CMK (cell line): ENCODE results near the gene BBLN.
"Not testable (repeated sequence)": the region's sequence is repeated elsewhere in the genome, so short reads cannot be mapped to it uniquely, and the experiment has no call there.

Experiments used
- DNase-seq: peaks from one replicate; pipeline ENCODE4 v3.0.0-alpha.2; 2010; ENCODE audit warnings: low read depth

The BBLN gene, protein sequence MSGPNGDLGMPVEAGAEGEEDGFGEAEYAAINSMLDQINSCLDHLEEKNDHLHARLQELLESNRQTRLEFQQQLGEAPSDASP

DNA sequence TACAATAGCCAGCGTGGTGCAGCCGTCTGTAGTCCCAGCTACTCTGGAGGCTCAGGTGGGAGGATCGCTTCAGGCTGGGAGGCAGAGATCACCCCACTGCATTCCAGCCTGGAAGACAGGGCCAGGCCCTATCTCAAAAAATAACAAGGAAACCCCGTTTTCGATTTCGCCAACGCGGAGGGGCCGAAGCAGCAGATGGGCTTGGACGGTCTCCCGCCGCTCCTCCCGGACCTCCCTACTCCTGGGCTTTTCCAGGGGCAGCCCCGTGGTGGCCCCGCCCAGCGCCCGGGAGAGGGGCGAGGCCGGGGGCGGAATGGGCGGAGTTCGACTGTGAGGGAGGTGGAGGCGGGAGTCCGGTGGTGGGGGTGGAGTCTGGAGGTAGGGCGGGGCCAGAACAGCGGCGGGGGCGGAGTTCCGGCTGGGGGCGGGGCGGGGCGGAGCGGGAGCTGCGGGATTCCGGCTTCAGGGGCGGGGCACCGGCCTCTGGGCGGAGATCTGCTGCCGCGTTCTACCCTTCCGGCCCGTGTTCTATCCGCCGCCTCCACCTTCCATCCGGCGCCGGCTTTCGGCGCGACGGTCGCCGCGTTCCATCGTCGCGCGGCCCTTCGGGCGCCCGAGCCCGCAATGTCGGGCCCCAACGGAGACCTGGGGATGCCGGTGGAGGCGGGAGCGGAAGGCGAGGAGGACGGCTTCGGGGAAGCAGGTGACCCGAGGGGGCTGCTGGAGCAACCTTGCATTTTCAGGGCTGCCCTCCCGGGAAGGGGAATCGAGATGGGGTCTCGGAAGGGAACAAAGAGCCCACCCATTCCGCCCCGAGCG is at the start of gene BBLN:
Gene BBLN, plus strand, starts transcription at position 482 of the 819 bp plus-strand sequence. Its CDS starts 143 bp downstream, at position 625.
- peak; percentile 78 for DNase-seq

DNA sequence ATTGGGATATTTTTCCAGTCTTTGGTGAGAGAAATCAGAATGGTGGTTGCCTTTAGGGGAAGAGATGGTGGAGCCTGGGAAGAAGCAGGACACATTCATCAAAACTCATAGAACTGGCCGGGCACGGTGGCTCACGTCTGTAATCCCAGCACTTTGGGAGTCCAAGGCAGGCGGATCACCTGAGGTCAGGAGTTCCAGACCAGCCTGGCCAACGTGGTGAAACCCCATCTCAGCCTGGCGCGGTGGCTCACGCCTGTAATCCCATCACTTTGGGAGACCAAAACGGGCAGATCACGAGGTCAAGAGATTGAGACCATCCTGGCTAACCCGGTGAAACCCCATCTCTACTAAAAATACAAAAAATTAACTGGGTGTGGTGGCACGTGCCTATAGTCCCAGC is 48.3 kb upstream of the BBLN start:
- DNase-seq, result not testable (repeated sequence)

DNA sequence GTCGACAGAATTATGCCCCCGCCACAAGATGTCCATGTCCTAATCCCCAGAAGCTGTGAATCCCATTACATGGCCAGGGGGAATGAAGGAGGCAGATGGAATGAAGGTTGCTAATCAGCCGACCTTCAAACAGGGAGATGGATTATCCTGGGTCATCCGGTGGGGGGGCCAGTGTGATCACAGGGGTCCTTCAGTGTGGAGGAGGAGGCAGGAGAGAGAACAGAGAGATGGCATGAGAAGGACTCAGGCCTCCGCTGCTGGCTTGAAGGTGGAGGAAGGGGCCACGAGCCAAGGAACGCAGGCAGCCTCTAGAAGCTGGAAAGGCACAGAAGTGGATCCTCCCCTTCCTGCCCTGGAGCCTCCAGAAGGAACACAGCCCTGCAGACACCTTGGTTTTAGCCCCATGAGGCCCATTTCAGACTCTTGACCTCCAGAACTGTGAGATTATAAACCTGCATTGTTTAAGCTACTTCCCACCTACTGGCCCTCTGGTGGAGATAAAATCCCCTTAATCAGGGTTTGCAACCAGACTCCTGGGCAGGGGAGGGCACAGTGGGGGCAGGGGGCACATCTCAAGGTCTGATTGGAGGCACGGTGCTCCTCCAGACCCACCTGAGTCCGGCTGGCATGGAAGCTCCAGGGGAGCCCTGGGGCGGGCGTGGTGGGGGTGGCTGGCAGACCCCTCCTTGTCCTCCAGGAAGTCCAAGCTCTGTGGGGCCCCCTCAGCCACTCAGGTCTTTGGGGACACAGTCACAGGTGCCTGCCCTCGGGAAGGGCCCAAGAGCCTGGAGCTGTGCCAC is 46.3 kb upstream of the BBLN start:
- DNase-seq, result no peak

DNA sequence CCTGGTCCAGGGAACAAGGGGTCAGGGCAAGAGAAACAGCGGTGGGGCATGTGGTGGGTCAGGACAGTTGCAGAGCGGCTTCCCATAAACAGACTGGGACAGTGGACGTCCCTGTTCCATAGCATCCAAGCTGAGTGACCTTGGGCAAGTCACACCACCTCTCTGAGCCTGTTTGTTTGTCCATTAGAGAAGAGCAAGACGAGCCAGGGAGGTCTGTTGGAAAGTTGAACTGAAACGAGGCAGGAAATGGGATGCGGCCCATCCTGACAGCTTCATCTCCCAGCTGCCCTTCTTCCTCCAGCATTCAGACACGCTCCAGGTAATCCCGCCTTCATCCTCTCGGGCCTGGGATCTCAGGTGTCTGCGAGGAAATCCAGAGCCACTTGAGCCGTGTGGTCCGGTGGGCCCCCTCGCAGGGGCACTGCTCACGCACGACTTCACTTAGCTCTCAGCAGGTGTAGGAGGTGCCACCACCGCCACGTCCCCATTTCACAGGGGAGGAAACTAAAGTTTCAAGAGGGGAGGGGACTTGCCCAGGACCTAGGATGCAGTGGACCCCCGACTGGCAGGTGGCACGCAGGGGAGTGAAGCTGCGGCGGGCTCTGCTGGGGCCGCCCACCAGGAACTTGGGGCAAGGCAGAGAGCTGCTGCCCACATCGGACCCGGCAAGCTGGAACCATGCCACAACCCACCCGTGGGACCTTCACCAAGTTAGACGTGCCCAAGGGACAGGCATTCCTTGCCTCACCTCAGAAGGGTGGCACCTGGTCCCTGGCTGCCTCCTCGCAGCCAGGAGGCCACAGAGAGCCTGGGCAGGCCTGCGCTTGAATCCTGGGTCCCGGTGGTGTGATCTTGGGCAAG is 45.5 kb upstream of the BBLN start:
- no peak for DNase-seq

DNA sequence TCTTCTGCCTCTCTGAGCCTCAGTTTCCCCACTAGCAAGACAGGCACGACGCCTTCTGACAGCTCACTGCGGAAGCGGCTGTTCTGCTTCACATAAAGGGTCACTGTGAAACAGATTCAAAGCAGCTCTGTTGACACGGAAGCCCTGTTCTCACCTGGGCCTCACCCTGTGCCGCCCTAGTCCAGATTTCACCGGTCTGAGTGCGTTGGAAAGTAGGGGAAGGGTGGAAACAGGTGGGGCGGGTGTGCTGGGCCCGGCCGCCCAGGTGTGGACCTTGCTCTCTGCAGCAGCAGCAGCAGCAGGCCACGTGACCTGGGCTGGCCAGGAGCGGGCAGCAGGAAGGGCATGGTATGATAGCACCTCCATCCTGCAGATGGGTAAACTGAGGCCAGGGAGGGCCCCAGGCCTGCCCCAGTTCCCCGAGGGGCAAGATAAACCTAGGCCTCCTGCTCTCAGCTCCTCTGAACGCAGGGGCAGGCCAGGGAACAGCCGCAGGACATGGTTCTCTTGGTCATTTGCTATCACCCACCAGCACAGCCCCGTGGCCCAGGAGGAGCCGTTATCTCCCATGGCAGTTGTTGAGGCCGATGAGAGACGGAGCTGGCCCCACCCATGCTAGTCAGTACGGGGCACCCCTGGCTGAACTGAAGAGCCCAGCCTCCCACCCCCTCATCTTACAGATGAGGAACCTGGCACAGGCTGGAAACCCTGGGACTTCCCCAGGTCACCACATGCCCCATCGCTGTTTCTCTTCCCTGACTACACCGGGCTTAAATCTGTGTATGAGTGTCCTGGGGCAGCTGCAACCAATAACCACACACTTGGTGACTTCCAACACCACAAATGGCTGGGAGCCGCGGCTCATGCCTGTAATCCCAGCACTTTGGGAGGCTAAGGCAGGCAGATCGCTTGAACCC is 44.6 kb upstream of the BBLN start:
- DNase-seq, result peak; percentile 92

DNA sequence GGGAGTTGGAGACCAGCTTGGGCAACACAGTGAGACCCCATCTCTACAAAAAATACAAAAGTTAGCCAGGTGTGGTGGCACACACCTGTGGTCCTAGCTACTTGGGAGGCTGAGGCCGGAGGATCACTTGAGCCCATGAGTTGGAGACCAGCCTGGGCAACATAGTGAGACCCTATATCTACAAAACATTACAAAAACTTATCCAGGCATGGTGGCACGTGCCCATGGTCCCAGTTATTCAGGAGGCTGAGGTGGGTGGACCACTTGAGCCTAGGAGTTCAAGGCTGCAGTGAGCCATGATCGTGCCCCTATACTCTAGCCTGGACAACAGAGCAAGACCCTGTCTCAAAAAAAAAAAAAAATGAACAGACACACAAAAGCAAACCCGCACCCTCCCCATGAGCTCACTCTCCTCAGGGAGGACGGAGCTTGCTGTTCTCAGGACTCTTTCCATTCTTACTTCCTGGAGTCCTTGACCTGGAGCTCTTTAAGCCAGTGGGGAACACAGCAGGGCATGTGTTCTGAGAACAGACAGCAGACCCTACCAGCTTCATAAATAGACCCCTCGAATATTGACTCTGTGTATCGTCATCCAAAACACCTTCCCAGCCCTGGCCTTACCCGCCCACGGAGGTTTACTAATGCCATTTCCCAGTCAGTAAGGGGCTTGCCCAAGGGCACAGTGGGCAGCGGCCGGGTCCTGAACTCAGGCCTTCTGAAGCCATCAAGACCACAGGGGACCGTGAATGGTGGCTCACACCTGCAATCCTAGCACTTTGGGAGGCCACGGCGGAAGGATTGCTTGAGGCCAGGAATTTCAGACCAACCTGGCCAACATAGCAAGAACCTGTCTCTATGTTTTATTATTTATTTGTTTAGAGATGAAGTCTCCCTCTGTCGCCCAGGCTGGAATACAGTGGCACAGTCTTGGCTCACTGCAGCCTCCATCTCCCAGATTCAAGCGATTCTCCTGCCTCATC is 43.7 kb upstream of the BBLN start:
- DNase-seq, result no peak

DNA sequence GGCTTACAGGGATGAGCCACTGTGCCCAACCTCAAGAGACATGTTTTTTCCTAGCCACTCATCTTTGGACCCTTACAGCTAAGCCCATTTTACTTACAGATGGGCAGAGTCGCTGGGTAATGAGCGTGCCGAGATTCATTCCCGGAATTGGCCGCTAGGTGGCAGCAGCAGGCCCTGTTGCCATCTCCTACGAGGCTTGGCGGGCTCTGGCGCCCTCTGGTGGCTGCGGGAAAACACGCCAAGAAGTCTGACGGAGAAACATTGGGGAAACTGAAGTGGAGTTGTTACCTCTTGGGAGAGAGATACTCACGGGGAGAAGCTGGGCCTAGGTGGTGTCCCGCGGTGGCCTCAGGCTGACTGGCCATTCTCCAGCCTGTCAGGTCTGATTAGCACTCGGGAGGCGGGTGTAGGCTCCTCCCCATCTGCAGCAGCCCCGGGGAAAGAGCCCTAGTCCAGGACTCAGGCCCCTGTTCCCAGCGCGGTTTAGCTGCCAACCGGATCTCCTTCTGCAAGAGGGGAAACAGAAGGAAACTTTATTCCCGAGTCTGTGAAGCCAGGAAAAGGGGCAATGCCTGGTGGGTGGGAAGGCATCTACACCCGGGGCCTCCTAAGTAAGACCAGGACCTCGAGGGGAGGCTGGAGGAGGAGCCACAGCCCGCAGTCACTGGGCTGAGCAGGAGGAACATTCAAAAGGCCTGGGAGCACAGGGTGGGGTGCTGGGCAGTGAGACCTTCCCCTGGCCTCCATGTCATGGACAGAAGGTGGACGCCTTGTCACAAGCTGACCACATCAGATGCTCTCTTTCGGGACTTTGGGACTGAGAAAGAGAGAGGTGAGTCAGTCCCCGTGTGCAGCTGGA is 42.2 kb upstream of the BBLN start:
- DNase-seq, result peak; percentile 78

DNA sequence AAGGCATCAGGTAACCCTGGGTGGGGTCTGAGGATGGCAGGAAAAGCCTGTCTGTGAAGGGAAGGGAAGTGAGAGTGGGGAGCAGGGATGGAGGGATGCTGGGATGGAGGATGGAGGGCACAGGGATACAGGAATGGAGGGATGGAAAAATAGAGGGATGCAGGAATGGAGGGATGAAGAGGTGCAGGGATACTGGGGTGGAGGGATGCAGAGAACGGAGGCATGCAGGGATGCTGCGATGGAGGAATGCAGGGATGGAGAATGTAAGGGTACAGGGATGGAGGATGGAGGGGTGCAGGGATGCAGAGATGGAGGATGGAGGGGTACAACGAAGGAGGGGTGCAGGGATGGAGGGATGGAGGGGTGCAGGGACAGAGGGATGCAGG is 41.6 kb upstream of the BBLN start:
- DNase-seq, result no peak

DNA sequence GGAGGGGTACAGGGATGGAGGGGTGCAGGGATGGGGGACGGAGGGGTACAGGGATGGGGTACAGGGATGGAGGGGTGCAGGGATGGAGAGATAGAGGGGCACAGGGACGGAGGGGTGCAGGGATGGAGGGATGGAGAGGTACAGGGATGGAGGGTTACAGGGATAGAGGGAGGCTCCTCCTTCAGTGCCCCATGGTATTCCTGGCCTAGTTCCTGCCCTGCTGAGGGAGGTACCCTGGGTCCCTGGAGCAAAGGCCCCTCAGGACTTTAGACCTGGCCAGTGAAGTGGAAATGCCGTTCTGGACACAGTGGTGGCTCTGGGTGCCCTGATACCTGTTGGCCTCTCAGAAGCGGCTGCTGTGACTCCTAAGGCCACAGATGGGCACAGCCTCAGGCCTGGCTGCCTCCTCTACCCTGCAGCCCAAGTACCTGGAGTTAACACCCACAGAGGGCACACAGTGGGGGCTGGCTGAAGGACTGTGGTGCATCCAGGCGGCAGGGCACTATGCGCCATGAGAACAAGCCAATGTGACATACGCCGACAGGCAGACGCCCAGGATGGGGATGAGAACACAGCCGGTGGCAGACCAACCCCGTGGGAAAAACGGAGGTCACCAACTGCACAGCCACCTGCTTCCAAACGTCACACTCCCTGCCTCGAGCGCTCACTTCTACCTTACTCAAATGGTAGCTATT is 40.9 kb upstream of the BBLN start:
- no peak for DNase-seq

DNA sequence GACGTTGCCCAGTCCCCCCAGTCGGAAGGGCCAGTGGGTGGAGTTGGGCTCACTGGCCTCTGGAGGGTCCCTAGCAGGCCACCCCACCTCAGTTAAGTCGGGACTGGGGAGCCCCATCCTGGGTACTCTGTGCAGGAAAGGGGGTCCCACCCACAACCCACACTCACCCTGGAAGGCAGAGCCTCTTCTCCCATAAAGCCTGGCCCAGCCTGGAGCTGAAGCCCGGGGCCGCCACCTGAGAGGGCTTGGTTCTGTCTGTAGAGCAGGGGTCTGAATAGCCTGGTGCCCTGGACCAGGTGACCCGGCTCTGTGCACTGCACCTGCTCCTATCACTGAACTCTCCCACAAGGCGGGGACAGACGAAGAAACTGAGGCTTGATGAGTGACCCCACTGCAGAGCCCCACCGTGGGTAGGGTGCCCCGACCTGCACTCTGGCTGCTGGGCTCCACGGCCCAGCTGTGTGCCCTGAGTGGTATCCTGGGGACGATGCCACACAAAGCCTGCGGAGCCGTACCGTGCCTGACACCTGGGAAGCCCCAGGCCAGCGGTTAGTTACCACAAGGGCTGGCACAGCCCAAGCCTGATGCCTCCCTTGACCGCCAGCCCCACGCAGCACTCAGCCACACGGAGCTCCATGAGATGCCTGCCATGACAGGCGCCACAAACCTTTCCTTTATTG is 39.9 kb upstream of the BBLN start:
- no peak for DNase-seq

DNA sequence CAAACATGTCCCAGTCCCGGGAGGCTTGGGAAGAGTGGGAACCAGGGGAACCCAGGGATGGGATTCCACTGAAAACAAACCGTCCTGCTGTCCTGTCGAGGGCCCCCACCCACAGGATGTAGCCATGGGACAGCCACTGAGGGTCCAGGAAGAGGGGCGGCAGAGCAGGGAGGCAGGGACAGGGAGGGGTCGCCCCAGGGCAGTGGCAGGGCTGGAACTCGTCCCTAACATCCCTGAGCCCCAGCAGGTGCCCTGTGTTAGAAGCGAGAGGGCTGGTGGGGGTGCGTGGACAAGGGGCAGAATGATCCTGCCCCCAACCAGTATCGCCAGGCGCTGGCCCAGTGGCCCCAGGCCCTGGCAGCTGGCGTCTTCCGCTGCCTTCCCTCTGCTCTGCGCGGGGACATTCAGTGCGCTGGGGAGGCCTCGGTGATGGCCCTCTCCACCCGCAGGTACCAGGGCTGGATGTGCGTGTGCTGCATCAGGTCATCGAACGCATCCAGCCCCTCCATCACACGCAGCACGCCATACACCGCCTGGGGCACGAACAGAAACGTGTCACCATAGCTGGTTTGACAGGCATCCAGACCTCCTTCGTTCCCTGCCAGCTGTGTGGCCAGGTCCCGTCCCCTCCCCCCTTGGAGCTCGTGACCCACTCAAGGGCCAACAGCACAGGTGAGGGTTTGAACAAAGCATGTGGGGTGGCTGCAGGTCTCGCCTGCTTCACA is 39.2 kb upstream of the BBLN start:
- no peak for DNase-seq

DNA sequence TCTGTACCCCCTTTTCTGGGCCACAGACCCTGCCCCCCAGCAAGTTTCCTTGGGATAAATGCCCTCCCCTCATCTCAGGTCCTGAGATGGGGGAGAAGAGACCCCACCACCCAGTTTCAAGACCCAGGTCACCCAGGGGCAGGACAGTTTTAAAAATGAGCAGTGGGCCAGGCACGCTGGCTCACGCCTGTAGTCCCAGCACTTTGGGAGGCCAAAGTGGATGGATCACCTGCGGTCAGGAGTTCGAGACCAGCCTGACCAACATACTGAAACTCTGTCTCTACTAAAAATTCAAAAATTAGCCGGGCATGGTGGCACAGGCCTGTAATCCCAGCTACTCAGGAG is 38.6 kb upstream of the BBLN start:
- DNase-seq, result no peak

DNA sequence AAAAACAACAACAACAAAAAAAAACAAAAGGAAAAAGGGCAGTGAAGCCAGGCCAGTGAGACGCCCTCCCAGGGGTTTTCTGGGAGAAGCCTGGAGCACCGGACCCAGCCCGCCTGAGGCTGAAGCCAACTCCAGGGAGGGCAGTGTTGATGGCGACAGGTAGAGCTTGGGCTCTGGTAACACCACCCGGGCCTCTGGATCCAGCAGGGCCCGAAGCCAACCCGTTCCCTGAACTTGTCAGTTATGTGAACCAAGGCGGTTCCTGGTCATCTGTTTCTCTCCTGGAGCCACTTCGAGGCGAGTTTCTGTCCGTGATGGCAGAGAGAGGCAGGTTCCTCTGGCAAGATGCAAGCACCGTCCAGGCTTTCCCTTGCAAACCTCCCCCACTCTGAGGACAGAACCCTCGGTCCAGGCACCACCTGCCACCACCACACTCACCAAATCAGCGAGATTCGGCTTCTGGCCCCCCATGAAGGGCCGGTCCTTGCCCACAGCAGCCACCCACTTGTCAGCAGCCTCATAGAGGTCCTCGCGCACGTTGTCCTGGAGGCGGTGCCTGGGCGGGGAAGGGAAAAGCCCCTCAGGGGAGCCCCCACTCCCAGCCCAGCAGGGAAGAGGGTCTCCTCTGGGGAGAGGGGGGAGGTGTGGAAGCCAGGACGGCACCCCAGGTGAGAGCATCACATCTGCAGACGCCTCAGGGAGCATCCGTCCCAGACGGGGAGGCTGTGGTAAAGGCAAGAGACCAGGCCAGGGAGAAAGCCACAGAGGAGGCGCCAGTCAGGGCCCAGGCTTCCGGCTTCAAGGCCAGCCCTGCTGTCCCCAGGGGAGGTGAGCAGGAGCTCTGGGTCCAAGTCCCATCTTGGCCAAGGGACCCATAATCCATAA is 37.9 kb upstream of the BBLN start:
- DNase-seq, result no peak

DNA sequence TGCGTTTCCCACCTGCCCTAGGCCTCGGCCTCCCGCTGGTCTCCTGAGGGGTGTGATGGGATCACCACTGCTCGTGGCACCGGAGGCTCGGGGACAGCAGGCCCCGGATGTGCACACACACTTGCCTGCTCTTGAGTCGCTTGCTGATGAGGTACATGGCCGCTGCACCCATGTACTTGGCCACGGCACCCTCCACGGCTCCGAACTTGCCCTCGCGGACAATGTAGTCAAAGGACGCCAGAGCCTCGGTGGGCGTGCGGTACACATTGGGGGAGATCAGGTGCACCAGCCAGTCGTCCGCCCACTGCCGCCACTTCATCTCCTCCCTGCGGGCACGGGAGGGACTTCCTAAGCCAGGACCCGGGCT is 37.3 kb upstream of the BBLN start:
- no peak for DNase-seq

DNA sequence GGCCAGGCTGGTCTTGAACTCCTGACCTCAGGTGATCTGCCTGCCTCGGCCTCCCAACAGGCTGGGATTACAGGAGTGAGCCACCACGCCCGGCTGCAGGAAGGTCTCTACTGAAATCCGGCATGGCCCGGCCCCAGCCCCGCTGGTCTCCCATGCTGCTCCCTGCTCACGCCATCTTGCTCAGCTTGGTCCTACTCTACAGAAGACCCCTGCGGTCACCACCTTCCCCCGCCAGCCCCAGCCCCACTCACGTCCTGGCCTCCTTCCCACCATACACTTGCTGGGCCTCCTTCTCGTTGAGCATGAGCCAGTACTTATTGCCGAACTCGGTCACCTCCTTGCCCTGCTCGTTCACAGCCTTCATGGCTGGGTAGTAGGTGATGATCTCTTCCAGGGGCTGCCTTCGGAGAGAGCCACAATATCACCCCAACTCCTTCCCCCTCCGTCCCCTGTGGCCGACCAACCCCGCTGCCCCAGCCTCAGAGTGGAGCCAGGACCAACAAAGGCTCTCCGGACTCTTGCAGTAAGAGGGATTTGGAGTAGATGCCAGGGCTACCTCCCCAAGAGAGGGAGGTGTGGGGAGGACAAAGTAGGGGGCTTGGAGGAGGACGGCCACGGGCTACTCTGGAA is 36.5 kb upstream of the BBLN start:
- no peak for DNase-seq

DNA sequence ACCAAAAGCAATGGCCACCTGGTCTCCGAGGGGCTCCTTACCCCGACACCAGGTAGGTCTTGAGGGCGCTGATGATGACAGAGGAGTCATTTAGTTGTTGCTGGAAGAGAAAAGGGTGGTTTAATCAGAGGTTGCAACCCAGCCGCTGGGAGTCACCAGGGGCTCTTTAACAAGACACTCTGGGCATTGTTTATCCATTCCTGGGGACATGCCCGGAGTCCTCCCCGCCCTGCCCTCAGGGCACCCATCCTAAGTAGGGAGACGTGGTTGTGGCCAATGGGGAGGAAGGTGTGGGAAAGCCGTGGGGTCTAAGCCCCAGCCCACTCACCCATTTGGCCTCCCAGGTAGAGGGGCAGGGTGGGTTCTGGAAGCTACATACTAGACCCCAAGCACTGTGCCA is 35.6 kb upstream of the BBLN start:
- DNase-seq, result no peak
